Fibroblast of skin of right quadriceps (primary cell): ENCODE data around the gene CEP85L.
"Not testable (repeated sequence)": the region's sequence is repeated elsewhere in the genome, so short reads cannot be mapped to it uniquely, and the experiment has no call there.

Experiments
- DNase-seq: peaks from one replicate; pipeline ENCODE4 v3.0.0-alpha.2; 2013

CEP85L gene

DNA sequence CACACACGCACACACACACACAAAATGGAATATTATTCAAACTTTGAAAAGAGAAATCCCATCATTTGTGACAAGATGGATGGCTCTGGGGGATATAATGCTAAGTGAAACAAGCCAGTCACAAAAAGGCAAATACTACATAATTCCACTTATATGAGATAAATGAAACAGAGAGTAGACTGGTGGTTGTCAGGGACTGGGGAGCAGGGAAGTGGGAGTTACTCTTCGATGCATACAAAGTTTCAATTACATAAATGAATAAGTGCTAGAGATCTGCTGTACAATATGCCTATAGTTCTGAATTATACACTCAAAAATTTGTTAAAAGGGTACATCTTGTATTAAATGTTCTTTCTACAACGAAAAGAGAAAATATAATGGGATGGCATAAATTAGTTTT lies 161.4 kb downstream of the CEP85L start:
- DNase-seq: no peak

- no peak for DNase-seq
Observed at GRCh38 chr6:118488631-118489030, 162.8 kb downstream of the CEP85L start.

DNA sequence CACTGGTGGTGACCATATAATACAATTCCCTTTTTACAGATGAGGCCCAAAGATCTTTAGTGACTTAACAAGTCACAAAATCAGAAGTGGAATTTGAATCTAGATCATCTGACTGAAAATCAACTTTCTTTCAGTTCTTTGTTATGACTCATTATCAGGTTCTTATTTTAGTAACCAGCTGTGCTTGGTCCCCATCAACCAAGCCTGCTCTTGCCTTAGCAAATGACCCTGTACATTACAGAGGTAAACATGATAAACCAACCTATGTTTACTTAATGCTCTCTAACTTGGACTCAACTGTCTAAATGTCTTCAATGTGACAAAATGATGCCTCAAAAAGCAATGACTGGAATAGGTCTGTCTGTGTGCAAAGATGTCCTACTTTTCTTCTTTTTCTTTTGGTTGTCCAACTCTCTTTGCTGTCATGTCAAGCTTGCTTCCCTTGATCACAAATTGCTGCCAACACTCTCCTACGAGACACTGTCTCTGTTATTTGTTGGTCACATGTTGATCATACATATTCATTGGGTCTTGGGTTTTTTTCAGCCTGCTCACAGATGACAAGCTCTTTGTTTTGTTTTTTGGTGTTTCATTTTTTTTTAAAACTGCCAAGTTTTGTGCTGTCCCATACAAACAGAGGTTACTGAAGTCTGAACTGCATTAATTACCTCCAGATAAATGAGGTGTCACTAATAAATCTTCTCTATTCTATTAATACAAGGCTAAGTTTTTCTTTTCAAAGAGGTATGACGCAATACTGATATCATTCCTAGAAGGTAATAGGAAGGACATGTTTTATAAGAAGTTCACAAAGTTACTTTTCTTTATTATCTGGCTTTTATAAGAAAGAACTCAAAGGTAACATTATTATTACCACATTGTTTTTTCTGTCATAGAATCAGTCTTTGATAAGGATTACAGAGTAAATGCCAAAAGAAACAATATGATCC lies 165.5 kb downstream of the CEP85L start:
- no peak for DNase-seq

DNA sequence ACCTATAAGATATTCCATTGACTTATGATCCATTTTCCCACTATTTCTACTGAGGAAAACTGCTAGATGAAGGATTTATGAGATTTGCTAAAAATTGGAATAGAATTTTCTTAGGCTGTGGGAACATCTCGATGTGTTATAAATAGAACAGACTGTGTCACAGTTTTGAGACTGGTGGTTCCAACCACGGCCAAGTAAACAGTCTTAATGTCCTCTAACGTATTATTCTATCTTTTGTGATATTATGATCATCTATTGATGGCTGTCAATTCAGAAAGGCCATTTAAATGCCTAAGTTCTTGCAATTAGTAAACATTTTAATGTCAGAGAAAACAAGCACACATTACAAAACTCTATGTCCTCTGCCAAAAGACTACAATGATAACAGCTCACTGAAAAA lies 174.8 kb downstream of the CEP85L start:
- no peak for DNase-seq

DNA sequence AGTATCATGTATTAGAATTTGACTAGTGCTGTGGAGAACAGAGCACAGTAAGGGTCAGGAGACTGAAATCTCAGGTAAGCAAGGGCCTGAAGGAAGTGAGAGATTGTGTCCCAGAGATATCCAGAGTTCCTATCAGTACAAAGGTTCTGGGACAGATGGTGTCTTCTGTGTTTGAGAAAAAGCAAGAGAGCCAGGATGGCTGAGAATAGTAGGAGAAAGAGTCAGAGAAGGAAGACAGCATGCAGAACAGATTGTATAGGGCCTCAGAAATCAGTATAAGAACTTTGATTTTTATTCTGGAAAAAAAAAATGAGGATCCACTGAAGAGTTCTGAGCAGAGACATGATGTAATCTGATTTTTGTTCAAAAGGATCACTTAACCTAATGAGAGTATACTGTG lies 178.1 kb downstream of the CEP85L start:
- DNase-seq: no peak

- DNase-seq: no peak
Observed at GRCh38 chr6:118469468-118469867, 181.9 kb downstream of the CEP85L start.

GRCh38 chr6:118468682-118469465 lies 182.5 kb downstream of the CEP85L start:
- no peak for DNase-seq

DNA sequence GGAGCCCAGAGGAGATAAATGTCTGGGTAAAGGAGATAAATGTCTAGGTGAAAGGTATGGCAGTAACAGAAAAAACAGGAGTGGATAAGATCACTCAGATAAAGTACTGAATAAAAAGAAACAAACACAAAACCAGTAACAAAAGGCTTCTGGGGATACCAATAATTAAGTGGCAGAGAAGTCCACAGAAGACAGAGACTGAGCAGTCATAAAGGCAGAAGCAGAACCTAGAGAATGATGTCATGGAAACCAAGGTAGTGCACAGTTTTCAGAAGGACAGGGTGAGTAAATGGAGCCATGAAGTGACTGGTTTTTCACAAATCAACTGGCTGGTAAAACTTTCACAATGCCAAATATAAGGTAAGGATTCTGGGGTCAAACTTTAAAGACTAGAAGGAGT lies 184.2 kb downstream of the CEP85L start:
- DNase-seq: no peak

DNA sequence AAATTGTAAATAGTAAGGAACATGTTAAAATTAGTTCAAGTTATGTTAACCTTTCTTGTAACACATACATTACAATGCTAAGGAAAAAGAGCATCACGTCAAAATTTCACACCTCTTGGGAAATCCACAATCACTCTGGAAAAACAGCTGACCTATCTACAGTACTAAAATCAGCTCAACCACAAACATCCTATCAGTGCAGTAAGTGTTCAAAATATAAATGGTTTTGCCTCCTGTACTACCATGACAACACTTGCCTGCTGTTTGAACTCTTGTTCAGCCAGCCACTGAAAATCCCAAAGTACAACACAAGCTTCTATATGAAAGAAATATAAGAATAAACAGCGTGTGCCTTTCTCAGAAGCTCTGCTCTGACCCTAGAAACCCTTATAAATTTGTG lies 186.8 kb downstream of the CEP85L start:
- no peak for DNase-seq

- DNase-seq: no peak
Observed at GRCh38 chr6:118460958-118461470, 190.4 kb downstream of the CEP85L start.

GRCh38 chr6:118456982-118457381 lies 194.4 kb downstream of the CEP85L start:
- DNase-seq: no peak

GRCh38 chr6:118451839-118452238 lies 199.6 kb downstream of the CEP85L start:
- DNase-seq: no peak

DNA sequence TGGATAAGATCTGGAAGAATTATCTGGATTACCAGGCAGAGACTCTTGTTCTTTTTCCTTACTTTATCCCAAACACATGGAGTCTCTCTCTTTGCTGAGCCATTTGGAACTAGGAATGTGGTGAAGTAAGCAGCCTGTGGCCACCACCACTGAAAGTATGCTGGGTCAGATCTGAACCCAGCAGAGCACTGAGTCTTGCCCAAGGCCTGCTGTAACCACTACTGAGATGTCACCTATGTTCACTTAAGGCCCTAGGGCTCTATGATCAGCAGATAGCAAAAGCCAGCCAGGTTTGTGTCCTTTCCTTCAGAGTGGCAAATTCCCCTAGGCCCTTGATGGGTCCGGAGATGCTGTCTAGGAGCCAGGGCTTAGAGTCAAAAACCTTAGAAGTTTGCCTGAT lies 206.6 kb downstream of the CEP85L start:
- no peak for DNase-seq

GRCh38 chr6:118436482-118436881 lies 214.9 kb downstream of the CEP85L start:
- DNase-seq: no peak

DNA sequence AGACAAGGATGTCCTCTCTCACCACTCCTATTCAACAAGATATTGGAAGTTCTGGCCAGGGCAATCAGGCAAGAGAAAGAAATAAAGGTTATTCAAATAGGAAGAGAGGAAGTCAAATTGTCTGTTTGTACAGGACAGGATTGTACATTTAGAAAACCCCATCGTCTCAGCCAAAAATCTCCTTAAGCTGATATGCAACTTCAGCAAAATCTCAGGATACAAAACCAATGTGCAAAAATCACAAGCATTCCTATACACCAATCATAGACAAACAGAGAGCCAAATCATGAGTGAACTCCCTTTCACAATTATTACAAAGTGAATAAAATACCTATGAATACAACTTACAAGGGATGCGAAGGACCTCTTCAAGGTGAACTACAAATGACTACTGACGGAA lies 217.2 kb downstream of the CEP85L start:
- not testable (repeated sequence) for DNase-seq

GRCh38 chr6:118421312-118421711 lies 230.1 kb downstream of the CEP85L start:
- DNase-seq: not testable (repeated sequence)

DNA sequence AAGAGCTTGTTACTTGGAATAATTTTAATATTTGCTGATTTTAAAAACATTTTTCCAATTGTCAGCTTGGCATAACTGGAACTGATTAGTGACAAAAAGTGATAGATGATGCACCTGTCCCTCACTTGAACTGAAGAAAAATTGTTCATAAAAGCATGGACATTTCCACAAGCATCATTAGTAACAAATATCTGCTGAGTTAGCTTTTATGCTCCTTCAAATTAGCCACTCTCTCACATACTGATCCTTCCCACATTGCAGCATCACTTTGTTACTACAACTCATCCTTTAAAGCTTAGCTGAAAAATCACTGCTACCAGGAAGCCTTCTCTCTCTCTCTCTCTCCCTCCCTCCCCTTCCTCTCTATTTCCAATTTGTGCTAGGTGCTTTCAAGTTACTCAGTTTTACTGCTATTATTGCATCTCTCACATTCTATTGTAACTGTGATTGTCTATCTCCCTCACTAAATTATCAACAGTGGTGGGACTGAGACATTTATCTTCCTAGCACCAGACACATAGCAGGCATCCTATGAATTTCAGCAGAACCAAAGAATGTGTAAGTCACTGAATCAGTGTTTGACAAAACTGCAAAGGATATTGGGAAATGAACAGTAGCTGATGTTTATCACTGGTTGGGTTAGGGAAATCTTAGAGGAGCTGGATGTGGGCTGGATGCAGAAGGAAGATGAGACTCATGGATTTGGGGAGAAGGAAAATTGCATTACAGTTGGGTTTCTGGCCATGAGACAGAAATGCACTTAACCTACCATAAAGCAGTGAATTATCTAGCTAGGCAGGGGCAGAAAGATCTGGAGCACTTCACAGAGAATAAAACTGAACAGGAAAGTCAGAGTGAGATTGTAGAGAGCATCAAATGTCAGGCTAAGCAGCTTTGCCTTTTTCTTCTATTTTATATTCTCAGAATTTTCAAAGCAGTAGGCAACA lies 231.7 kb downstream of the CEP85L start:
- DNase-seq: no peak
